Measurements from ENCODE around the gene NUFIP2.
"Not testable (repeated sequence)": the region's sequence is repeated elsewhere in the genome, so short reads cannot be mapped to it uniquely, and the experiment has no call there.

DNA sequence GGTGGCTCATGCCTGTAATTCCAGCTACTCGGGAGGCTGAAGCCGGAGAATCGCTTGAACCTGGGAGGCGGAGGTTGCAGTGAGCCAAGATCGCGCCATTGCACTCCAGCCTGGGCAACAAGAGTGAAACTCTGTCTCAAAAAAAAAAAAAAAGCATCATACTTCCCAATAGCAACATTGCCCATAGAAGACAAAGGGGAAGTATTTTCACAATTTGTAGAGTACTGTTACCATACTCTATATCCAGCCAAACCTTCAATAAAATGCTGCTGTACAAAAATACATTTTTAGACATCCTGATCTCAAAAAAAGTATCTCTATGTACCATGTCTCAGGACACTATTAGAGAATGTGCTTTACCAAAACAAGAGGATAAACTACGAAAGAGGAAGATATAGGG lies 59.0 kb downstream of the NUFIP2 start:
- TF ChIP-seq, protein P1, sequence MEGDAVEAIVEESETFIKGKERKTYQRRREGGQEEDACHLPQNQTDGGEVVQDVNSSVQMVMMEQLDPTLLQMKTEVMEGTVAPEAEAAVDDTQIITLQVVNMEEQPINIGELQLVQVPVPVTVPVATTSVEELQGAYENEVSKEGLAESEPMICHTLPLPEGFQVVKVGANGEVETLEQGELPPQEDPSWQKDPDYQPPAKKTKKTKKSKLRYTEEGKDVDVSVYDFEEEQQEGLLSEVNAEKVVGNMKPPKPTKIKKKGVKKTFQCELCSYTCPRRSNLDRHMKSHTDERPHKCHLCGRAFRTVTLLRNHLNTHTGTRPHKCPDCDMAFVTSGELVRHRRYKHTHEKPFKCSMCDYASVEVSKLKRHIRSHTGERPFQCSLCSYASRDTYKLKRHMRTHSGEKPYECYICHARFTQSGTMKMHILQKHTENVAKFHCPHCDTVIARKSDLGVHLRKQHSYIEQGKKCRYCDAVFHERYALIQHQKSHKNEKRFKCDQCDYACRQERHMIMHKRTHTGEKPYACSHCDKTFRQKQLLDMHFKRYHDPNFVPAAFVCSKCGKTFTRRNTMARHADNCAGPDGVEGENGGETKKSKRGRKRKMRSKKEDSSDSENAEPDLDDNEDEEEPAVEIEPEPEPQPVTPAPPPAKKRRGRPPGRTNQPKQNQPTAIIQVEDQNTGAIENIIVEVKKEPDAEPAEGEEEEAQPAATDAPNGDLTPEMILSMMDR (IDR thresholded peaks at IDR 0.05; ENCODE audit: low read depth, low read length, poor library complexity, severe bottlenecking) = not testable (repeated sequence)
- TF ChIP-seq EZH2phosphoT487 (IDR thresholded peaks at IDR 0.05; ENCODE audit: borderline replicate concordance, low read length) = not testable (repeated sequence)
